ENCODE data around the gene DENND10.

DNA sequence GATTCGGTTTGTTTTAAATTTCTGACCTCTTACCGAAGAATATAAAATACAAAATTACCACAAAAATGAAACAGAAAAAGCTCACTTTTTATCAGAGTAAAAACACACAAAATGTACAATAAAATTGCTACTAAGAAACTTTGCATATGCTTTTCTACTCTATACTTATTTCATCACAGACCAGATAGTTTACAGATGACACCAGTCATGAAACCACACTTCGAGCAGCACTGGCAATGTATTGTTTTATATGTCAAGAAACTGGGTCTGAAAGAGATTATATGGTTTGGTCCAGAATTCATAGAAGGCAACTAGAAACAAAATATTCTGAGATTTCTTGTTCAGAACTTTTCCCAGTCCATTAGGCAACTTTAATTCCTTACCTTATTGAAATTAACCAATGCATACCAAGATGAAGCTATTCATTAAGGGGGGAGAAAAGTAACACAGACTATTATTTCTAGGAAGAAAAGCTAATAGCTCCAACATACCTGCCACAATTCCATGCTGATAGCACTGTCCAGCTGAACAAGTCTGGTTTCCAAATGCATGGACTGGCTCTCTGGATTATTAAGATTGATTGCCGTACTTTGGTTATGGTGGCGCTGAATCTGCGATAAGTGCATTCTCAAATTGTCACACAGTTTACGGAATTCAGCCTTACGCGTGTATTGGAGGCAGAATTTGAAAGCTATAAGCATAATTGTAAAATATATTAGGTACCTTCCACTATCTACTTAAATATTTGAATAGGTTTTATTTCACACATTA lies 33.3 kb upstream of the DENND10 start:
- TF ChIP-seq, protein P1, sequence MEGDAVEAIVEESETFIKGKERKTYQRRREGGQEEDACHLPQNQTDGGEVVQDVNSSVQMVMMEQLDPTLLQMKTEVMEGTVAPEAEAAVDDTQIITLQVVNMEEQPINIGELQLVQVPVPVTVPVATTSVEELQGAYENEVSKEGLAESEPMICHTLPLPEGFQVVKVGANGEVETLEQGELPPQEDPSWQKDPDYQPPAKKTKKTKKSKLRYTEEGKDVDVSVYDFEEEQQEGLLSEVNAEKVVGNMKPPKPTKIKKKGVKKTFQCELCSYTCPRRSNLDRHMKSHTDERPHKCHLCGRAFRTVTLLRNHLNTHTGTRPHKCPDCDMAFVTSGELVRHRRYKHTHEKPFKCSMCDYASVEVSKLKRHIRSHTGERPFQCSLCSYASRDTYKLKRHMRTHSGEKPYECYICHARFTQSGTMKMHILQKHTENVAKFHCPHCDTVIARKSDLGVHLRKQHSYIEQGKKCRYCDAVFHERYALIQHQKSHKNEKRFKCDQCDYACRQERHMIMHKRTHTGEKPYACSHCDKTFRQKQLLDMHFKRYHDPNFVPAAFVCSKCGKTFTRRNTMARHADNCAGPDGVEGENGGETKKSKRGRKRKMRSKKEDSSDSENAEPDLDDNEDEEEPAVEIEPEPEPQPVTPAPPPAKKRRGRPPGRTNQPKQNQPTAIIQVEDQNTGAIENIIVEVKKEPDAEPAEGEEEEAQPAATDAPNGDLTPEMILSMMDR (IDR thresholded peaks at IDR 0.05; ENCODE audit: low read depth, low read length): no peak
- TF ChIP-seq EZH2phosphoT487 (IDR thresholded peaks at IDR 0.05; ENCODE audit: low read depth): no peak
